Fibroblast of villous mesenchyme (primary cell): Measurements from ENCODE around the gene RGS3. TPM values are rescaled to one million over a fixed set of nuclear protein-coding genes. Genes with fewer than 3 reads are reported as not detected.

ENCODE experiments used
- DNase-seq: peaks from one replicate; pipeline ENCODE4 v3.0.0-alpha.2; 2010; ENCODE audit warnings: low read depth
- H3K4me3 ChIP-seq: 2 replicates; pipeline ENCODE4 v1.5.1; 2011; ENCODE audit warnings: low read depth, mild to moderate bottlenecking, low read length
- total RNA-seq: library from RNA; depleted of rRNA; stranded (reverse); fragments of >200 nt; gene quantifications from 2 replicates; pipeline ENCODE4 v1.2.3, GENCODE V29; 2012
- TF ChIP-seq, protein P1 (sequence below): IDR thresholded peaks from 2 replicates; pipeline ENCODE4 v1.5.1; 2012; ENCODE audit warnings: low read depth, mild to moderate bottlenecking, low read length; ENCODE audit not compliant: insufficient read depth

Gene RGS3
- total RNA-seq, 1 donor = 37.1 TPM

DNA sequence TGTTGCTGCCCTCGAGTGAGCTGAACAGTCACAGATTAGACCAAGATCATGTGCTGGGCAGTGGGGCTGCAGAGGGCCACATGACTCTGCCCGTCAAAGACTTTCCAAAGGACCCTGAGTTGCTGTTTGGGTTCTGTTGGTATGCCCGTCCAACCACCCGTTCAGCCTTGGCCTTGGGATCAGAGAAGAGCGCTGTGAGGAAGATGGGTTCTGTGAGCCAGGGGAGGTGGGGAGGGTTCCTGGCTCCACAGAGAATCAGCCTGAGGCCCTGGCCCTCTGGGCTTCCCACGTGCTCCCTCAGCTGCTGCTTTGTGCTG is 72.6 kb downstream of the RGS3 start:
- TF ChIP-seq, protein P1, sequence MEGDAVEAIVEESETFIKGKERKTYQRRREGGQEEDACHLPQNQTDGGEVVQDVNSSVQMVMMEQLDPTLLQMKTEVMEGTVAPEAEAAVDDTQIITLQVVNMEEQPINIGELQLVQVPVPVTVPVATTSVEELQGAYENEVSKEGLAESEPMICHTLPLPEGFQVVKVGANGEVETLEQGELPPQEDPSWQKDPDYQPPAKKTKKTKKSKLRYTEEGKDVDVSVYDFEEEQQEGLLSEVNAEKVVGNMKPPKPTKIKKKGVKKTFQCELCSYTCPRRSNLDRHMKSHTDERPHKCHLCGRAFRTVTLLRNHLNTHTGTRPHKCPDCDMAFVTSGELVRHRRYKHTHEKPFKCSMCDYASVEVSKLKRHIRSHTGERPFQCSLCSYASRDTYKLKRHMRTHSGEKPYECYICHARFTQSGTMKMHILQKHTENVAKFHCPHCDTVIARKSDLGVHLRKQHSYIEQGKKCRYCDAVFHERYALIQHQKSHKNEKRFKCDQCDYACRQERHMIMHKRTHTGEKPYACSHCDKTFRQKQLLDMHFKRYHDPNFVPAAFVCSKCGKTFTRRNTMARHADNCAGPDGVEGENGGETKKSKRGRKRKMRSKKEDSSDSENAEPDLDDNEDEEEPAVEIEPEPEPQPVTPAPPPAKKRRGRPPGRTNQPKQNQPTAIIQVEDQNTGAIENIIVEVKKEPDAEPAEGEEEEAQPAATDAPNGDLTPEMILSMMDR = no peak
- DNase-seq = no peak
- H3K4me3 ChIP-seq = no peak overlapping the region

DNA sequence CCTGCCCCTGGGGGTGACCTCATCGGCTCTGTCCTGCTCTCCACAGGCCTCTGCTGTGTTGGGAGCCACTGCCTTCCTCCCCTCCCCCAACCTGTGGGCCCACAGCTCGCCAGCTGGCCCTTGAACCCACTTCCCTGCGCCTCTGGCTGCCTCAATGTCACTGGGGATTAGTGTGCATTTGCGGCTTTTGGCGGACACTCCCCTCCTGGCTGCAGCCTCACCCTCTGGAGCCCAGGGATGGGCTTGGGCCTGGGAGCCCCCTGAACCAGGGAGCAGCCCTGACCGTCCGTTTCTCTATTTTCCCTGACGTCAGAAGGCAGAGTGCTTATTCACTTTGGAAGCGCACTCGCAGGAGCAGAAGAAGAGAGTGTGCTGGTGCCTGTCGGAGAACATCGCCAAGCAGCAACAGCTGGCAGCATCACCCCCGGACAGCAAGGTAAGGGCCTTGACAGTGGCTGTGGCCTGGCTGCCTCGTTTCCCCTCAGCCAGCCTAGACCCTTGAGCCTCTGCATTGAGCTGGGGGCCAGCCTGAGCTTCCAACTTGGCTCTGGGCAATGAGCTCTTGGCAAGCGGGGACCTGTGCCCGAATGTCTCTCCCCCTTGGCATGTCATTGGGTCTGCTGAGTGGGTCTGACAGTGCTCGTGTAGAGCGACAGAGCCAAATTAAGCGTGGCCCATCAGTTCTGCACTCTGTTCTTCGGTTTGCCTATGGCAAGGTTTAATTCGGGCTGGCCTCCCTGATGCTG is 73.1 kb downstream of the RGS3 start:
- TF ChIP-seq, protein P1 = no peak
- peak; percentile 69 for DNase-seq
- H3K4me3 ChIP-seq = no peak overlapping the region

DNA sequence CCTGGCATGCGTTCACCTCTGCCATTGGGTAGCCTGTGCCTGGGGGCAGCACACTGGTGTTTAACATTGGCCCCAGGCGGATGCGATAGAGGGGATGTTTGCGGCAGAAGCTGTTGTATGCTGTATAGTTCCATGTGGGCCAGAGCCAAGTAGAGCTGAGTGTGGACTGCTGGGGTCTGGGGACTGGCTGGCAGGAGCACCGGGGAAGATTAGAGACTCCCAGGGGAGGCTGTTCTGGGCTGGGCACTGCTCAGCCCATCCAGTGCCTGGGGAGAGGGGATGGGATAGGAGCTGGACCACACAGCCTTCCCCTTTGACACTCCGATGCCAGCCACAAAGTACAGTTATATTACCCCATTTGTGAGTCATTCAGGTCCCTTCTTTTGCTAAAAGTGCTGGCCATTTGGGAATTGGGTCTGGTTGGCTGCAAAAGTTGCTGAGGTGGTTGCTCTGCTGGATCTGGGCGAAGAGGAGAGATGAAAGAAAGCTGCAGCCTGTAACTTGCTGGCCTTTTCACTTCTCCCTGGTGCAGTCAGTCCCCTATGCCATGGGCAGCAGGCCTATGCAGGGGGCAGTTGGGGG is 73.8 kb downstream of the RGS3 start:
- TF ChIP-seq, protein P1 = no peak
- no peak overlapping the region for H3K4me3 ChIP-seq
- DNase-seq = no peak

DNA sequence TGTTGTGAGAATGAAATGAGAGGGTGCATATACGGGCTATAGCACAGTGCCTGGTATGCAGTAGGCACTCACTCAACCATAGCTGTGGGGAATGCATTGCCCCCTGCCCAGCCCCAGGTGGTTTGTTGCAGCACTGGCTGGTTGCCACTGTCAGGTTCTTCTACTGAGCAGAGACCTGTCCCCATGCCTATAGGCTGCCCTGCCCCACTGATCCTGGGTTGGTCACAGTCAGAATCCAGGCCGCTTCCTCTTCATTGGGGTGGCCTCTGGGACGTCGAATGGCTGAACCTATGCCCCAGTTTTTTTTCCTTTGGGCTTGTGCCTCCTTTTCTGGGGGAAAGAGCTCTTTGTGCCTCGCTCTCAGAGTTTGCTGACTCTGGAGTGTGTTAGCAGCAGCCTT is 74.6 kb downstream of the RGS3 start:
- TF ChIP-seq, protein P1 = no peak
- DNase-seq = no peak
- no peak overlapping the region for H3K4me3 ChIP-seq

DNA sequence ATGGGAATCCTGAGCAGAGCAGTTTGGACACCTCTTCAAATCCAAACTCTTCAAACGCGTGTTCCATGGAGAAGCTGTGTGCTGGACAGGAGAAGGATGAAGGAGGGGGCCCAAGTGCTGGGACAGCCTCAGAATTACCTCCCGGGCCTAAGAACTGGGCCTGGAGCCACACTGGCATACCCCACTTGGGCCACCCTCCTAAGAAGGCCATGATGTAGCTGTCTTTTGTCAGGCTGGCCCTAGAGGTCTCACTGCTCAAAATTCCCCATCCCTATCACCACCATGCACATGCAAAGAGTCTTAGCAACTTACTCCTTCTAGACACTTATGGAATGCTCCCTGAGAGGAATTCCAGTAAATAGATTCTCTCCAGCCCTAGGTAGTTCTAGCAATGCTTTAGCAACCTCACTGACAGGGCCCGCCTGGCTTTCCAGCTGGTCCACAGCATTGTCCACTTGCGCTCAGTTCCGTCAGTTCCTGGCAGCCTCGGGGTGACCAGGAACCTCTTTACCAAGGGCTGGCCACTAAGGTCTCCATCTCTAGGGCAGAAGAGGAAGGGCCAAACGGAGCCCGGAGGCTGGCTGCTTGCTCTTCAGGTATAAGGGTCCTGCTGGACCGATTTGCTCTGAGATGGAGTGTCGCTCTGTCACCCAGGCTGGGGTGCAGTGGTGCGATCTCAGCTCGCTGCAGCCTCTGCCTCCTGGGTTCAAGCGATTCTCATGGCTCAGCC is 75.3 kb downstream of the RGS3 start:
- TF ChIP-seq, protein P1 = no peak
- no peak for DNase-seq
- no peak overlapping the region for H3K4me3 ChIP-seq

DNA sequence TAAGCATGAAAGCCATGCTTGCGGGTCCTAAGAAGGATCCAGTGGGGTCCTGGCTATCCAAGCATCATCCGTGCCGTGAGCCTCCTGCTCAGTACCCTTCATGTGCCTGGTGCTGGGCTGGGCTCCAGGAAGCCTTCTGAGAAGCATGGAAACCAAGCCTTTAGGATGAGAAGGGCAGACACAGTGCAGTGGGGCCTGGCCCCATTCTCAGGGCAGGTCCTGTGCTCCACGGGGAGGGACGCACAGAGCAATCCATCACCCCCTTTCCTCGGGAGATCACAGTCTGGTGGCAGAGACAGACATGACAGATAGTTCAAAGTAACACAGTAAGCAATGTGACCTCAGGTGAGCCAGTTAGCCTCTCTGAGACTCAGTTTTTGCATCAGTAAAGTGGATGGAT is 76.9 kb downstream of the RGS3 start:
- no peak overlapping the region for H3K4me3 ChIP-seq
- DNase-seq = no peak
- TF ChIP-seq, protein P1 = no peak
